ENCODE results near the gene POMGNT2.

GRCh38 chr3:43046583-43046982, 59.3 kb downstream of the POMGNT2 start:
- TF ChIP-seq CTCF (conservative IDR thresholded peaks at IDR 0.05 in 1 of 2, IDR thresholded peaks at IDR 0.05 in 1 of 2; ENCODE audit: low read depth in 1 of 2, low read length in 2 of 2) (no peak), EZH2 (IDR thresholded peaks at IDR 0.05; ENCODE audit: low read length, missing control alignments) (no peak)

Data from fibroblast of lung (primary cell).